PC-9 (cell line): Measurements from ENCODE around the gene FAM149A. TPM values are rescaled to one million over a fixed set of nuclear protein-coding genes. Genes with fewer than 3 reads are reported as not detected.

Experiments
- BruUV-seq: library from RNA; stranded (reverse); fragments of 400-500 nt; replicated peaks from 2 replicates; lab custom pipeline; 2021; lab: Mats Ljungman, UMichigan
- CTCF ChIA-PET: fragments of 300-600 bp; sonication (Branson Sonifier 250); formaldehyde crosslinking; loops from one replicate; lab custom pipeline; 2022; ENCODE audit warnings: antibody characterized with exemption; lab: Charles Lee
- POLR2A ChIA-PET: fragments of 300-600 bp; sonication (Branson Sonifier 250); formaldehyde crosslinking; loops from one replicate; lab custom pipeline; 2022; ENCODE audit warnings: antibody characterized with exemption; ENCODE audit not compliant: unreplicated experiment; lab: Charles Lee
- DNase-seq, 2 experiments: peaks; one replicate each; pipeline versions ENCODE4 v3.0.0 to v3.0.0-alpha.2; 2015 to 2022; ENCODE audit warnings: mixed read lengths in 1 of 2
- H2AFZ ChIP-seq: fragments of 200-600 bp; sonication (generic); 2 replicates; pipeline ENCODE4 v1.8.1; 2017; ENCODE audit warnings: antibody characterized with exemption
- H3F3A ChIP-seq: fragments of 200-600 bp; sonication (generic); 2 replicates; pipeline ENCODE4 v1.8.1; 2017; ENCODE audit warnings: antibody characterized with exemption, mild to moderate bottlenecking, low read depth; ENCODE audit not compliant: insufficient read depth
- H3K27ac ChIP-seq: fragments of 200-600 bp; sonication (generic); 2 replicates; pipeline ENCODE4 v1.6.1; 2016; ENCODE audit warnings: mixed run types
- H3K27me3 ChIP-seq: fragments of 200-600 bp; sonication (generic); 2 replicates; pipeline ENCODE4 v1.6.1; 2016; ENCODE audit warnings: low read depth, mixed run types; ENCODE audit not compliant: insufficient read depth
- H3K36me3 ChIP-seq: fragments of 200-600 bp; sonication (generic); 2 replicates; pipeline ENCODE4 v1.6.1; 2016; ENCODE audit warnings: low read depth, mixed run types
- H3K4me1 ChIP-seq: fragments of 200-600 bp; sonication (generic); replicated peaks from 2 replicates; pipeline ENCODE4 v1.6.1; 2016; ENCODE audit warnings: mixed run types; ENCODE audit not compliant: insufficient read depth
- H3K4me2 ChIP-seq: fragments of 200-600 bp; sonication (generic); 2 replicates; pipeline ENCODE4 v1.6.1; 2017; ENCODE audit warnings: mixed run types
- H3K4me3 ChIP-seq: fragments of 200-600 bp; sonication (generic); 2 replicates; pipeline ENCODE4 v1.6.1; 2016; ENCODE audit warnings: mixed run types
- H3K79me2 ChIP-seq: fragments of 200-600 bp; sonication (generic); 2 replicates; pipeline ENCODE4 v1.6.1; 2017; ENCODE audit warnings: low read depth, mixed run types
- H3K9me2 ChIP-seq: fragments of 200-600 bp; sonication (generic); 2 replicates; pipeline ENCODE4 v1.8.1; 2017; ENCODE audit warnings: mild to moderate bottlenecking; ENCODE audit not compliant: insufficient read depth
- H3K9me3 ChIP-seq: fragments of 200-600 bp; sonication (generic); 2 replicates; pipeline ENCODE4 v1.8.1; 2016; ENCODE audit warnings: low read depth; ENCODE audit not compliant: insufficient read depth
- H4K20me1 ChIP-seq: fragments of 200-600 bp; sonication (generic); 2 replicates; pipeline ENCODE4 v1.8.1; 2017; ENCODE audit not compliant: insufficient read depth
- EZH2 ChIP-seq: fragments of 200-600 bp; sonication (generic); IDR thresholded peaks from 2 replicates; pipeline ENCODE4 v1.8.0; 2017; ENCODE audit warnings: antibody characterized with exemption, low read depth
- intact Hi-C: fragments of 100-400 bp; cut with micrococcal nuclease; formaldehyde crosslinking; loops from one replicate; pipeline ENCODE4 v1.10.0; 2022; ENCODE audit not compliant: unreplicated experiment
- total RNA-seq: library from RNA; stranded (reverse); gene quantifications from 2 replicates; pipeline ENCODE4 v1.2.3, GENCODE V29; 2021
- TF ChIP-seq, protein P1 (sequence below): fragments of 200-600 bp; sonication (generic); conservative IDR thresholded peaks from 2 replicates; pipeline ENCODE4 v1.6.1; 2017; ENCODE audit warnings: mixed run types, antibody characterized with exemption, mild to moderate bottlenecking, moderate library complexity

FAM149A gene
- total RNA-seq, 1 experiment from 2014 or later, result 0.26 TPM

GRCh38 chr4:186061921-186062320 lies 42.6 kb upstream of the FAM149A start:
- intact Hi-C loops, result no loop called here
- Histone ChIP-seq H3K4me2 (no peak overlapping the region), H3K79me2 (no peaks in the 10 kb centered on the region), H3K9me2 (no peaks in the 10 kb centered on the region; the same call in 1 of the 2 replicates), H3F3A (no peaks in the 10 kb centered on the region), H2AFZ (no peak overlapping the region), H3K9me3 (no peaks in the 10 kb centered on the region), H3K36me3 (no peaks in the 10 kb centered on the region), H3K4me3 (no peak overlapping the region), H3K27me3 (no peaks in the 10 kb centered on the region), H3K4me1 (no peaks in the 10 kb centered on the region), H3K27ac (no peak overlapping the region), H4K20me1 (no peaks in the 10 kb centered on the region)
- ChIA-PET POLR2A (no interaction called here), CTCF (no interaction called here)
- no TSS peak for BruUV-seq
- DNase-seq, result no peak
- TF ChIP-seq, protein P1, sequence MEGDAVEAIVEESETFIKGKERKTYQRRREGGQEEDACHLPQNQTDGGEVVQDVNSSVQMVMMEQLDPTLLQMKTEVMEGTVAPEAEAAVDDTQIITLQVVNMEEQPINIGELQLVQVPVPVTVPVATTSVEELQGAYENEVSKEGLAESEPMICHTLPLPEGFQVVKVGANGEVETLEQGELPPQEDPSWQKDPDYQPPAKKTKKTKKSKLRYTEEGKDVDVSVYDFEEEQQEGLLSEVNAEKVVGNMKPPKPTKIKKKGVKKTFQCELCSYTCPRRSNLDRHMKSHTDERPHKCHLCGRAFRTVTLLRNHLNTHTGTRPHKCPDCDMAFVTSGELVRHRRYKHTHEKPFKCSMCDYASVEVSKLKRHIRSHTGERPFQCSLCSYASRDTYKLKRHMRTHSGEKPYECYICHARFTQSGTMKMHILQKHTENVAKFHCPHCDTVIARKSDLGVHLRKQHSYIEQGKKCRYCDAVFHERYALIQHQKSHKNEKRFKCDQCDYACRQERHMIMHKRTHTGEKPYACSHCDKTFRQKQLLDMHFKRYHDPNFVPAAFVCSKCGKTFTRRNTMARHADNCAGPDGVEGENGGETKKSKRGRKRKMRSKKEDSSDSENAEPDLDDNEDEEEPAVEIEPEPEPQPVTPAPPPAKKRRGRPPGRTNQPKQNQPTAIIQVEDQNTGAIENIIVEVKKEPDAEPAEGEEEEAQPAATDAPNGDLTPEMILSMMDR, result no peak
- no peak for TF ChIP-seq EZH2

- H3K4me3 ChIP-seq, result peak overlapping the region; percentile 60; the same call in 1 of the 2 replicates
- no peaks in the 10 kb centered on the region for H3K27me3 ChIP-seq
- peaks cover 6% of the 10 kb centered on the region; the same call in 1 of the 2 replicates for H3K4me1 ChIP-seq
- no peaks in the 10 kb centered on the region for H4K20me1 ChIP-seq
- ChIA-PET CTCF (interaction anchor here (0.6 to 1.9 kb wide), 4 partner anchors 12 to 85 kb away, joined by 3 to 19 read pairs (median 4); no protein-coding TSS in a partner anchor), POLR2A (interaction anchor here (0.6 kb wide), 1 partner anchor 70 kb away, joined by 3 read pairs; no protein-coding TSS in a partner anchor)
- H3K36me3 ChIP-seq, result no peaks in the 10 kb centered on the region
- no peak overlapping the region for H3K27ac ChIP-seq
- H3K79me2 ChIP-seq, result no peaks in the 10 kb centered on the region
- BruUV-seq, result no TSS peak
- peak in 1 of 2 experiments; percentile 47 for DNase-seq
- H3K9me3 ChIP-seq, result no peaks in the 10 kb centered on the region
- peak overlapping the region; percentile 74; the same call in 1 of the 2 replicates for H2AFZ ChIP-seq
- intact Hi-C loops, result loop anchor here (1.0 to 2.0 kb wide), 2 partner anchors 69 to 123 kb away; partner anchors contain the start of gene CYP4V2
- peak overlapping the region; percentile 84 for H3K4me2 ChIP-seq
- no peaks in the 10 kb centered on the region for H3F3A ChIP-seq
- H3K9me2 ChIP-seq, result no peaks in the 10 kb centered on the region; the same call in 1 of the 2 replicates
- TF ChIP-seq, protein P1, result no peak
- TF ChIP-seq EZH2, result no peak
These were observed 36.6 kb upstream of the FAM149A start for GRCh38 chr4:186067757-186068385.

DNA sequence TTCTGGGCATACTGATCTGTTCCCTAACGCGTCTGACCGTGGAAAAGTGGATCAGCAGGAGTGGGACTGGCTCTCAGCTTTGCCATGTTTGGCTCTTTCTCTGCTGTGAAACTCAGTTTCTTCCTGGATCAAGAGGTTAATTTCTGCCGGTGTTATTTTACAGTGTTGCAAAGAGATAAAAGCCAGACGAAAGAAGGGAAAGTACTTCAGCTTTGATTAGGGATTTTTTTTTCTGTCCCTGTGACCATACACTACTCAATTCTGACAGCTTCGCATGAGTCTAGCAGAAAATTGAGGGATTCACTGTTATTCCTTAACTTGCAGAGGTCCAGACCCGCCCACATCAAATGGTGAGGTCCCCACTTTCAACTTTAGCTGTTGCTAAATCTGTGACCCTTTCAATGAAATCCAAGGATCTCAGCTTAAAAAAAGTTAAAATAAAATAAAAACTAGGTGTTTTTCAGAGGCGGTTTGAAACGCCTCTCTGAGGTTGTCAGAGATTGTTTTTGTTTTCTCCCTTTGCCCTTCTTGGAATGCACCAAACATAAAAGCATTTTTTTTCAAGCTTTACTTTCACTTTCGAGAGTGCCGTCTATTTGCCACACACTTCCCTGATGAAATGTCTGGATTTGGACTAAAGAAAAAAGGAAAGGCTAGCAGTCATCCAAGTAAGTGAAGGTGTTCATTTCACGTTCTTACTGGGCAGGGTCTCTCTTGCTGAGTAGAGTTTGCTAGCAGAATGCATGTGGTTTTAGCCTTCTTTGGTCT lies 35.7 kb upstream of the FAM149A start, which contains the start of gene TLR3:
TSS of gene TLR3 (plus strand) at position 576 of the 768 bp plus-strand sequence. CDS start 7,464 bp downstream, outside the sequence.
- CTCF ChIA-PET, result interaction anchor here (0.6 to 1.9 kb wide), 5 partner anchors 11 to 84 kb away, joined by 3 to 19 read pairs (median 4); no protein-coding TSS in a partner anchor
- POLR2A ChIA-PET, result interaction anchor here (0.6 to 0.9 kb wide), 2 partner anchors 64 to 1367 kb away, joined by 3 to 4 read pairs; no protein-coding TSS in a partner anchor
- Histone ChIP-seq H3K79me2 (no peaks in the 10 kb centered on the region), H3F3A (no peaks in the 10 kb centered on the region), H3K36me3 (no peaks in the 10 kb centered on the region), H3K9me2 (no peaks in the 10 kb centered on the region; the same call in 1 of the 2 replicates), H2AFZ (peak within 1 kb of the TSS; percentile 74), H3K4me2 (peak within 1 kb of the TSS; percentile 84), H4K20me1 (no peaks in the 10 kb centered on the region), H3K4me1 (peaks cover 6% of the 10 kb centered on the region; the same call in 1 of the 2 replicates), H3K9me3 (no peaks in the 10 kb centered on the region), H3K27me3 (no peaks in the 10 kb centered on the region), H3K27ac (no peak within 1 kb of the TSS), H3K4me3 (peak within 1 kb of the TSS; percentile 60)
- TF ChIP-seq EZH2, result no peak
- TF ChIP-seq, protein P1, result no peak
- DNase-seq, result no peak
- no TSS peak for BruUV-seq
- intact Hi-C loops, result loop anchor here (1.0 to 2.0 kb wide), 2 partner anchors 69 to 122 kb away; partner anchors contain the start of gene CYP4V2
